GM18508 (cell line): Measurements from ENCODE around the gene ANKRD37.
"Not testable (repeated sequence)": the region's sequence is repeated elsewhere in the genome, so short reads cannot be mapped to it uniquely, and the experiment has no call there.

Experiments used
- ATAC-seq: cut with Tn5 transposase; IDR thresholded peaks from one replicate; pipeline ENCODE4 v1.9.1; 2021; ENCODE audit warnings: moderate number of reproducible peaks; ENCODE audit not compliant: insufficient read depth, unreplicated experiment

The ANKRD37 gene, protein sequence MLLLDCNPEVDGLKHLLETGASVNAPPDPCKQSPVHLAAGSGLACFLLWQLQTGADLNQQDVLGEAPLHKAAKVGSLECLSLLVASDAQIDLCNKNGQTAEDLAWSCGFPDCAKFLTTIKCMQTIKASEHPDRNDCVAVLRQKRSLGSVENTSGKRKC

DNA sequence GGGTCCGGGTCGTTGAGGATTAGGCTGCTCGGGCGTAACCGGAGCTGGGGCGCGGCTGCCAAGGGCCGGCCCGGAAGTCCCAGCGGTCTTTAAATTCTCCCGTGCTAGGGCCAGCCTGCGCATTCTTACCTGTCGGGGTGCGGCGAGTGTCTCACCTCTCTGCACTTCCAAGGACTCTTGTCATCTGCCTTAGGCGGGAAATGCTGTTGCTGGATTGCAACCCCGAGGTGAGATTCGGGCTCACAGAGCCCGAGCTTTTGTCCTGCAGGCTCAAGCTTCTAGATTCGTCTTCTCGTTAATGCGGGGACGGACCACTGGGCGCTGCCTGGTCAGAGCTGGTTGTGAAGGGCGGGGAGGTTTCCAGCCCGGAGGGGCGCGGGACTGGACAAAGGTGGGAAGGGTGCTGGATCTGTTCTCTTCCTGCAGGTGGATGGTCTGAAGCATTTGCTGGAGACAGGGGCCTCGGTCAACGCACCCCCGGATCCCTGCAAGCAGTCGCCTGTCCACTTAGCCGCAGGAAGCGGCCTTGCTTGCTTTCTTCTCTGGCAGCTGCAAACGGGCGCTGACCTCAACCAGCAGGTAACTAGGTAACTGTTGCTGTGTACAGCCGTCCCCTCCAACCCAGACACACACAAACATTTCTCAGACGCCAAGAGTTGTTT, at the start of gene ANKRD37:
Gene ANKRD37 (plus strand): TSS at position 118 of the 662 bp plus-strand sequence. CDS start 83 bp downstream, at position 201.
- ATAC-seq = peak; percentile 52

DNA sequence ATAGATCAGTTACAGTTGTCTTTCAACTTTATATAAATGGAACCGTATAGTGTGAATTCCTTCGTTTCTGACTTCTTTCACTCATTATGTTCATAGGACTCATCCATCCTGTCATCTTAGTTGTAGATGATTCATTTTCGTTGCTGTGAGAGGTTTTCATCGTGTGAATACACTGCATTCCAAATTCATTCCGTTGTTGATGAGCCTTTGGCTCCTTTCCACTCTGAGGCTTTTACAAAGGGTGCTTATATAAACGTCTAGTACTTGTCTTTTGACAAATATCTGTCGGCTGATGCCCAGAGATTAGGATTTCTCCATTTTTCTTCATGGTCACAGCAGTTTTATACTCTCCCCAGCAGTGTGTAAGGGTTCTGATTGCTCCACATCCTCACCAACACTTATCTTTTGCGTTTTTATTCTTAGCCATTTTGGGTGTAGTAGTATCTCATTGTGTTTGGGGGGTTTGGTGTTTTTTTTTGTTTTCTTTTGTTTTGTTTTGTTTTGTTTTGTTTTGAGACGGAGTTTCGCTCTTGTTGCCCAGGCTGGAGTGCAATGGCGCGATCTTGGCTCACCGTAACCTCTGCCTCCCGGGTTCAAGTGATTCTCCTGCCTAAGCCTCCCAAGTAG, 49.6 kb upstream of the ANKRD37 start:
- no peak for ATAC-seq

DNA sequence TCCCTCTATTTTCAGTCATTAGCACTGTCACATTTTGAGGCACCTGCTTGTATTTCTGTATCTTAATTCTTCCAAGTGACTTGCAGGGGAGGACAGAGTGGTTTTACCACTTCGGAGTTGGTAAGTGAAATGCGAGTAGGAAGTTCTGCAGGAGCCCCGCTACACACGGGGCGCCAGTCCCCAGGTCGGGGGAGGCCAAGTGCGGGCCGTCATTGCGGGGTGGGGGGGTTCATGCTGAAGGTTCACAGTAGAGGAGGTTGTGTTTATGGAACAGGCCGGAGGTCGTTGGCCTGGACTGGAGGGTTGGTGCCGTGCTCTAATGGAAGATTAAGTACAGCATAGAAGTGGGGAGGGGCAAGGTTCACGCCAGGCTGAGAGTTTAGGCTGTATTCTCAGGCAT, 45.0 kb upstream of the ANKRD37 start:
- ATAC-seq = no peak

DNA sequence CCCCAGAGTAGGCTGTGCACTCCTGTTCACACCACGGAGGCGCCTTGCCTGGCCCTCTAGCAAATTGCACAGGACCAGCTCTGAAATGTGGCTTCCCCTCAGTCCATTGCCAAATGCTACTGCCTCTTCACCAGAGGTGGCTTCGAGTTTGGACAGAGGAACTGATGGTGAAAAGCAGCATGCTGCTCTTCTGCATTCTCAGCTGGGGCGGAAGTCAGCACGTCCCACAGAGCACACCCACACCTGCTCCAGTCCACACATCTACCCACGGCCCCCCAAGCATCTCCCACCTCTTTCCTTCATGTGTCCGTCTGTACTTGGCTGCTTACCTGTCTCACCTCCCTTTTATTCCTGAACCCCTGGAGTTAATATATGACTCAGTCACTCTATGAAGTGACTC, 44.4 kb upstream of the ANKRD37 start:
- ATAC-seq = no peak

DNA sequence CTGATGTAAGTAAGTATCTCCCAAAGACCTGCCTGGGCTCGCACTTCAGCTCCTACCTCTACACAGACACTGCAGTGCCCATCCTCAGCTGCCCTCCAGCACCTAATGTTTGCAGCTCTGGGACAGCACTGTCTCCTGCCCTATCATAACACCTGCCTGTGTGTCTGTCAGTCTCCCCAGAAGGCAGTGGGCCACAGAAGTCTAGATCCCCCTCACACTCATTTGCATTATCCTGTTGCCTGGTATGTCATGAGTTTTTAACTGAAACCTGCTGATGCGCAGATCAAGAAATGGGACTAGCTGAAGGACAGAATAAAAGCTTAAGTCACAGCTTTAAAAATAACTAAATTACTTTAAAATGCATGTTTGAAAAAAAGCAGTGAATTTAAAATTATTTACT, 43.9 kb upstream of the ANKRD37 start:
- ATAC-seq = no peak

DNA sequence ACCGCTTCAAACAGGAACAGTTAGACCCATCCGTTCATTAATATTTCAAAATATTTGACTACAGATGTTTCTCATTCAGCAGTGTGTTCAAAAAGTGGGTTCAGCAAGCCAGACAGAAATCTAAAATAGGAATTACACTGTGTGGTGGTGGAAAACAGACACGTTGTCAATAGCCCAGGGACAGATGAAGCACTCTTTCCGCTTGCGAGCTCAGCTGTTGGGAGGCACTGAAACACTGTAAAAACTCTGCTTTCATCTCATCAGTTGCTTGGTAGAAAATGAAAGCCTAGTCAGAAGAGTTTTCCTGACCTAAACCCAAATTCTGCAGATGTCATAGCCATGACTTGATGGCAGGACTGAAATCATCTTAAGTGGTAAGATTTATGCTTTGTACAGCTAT, 39.4 kb upstream of the ANKRD37 start:
- ATAC-seq = no peak

DNA sequence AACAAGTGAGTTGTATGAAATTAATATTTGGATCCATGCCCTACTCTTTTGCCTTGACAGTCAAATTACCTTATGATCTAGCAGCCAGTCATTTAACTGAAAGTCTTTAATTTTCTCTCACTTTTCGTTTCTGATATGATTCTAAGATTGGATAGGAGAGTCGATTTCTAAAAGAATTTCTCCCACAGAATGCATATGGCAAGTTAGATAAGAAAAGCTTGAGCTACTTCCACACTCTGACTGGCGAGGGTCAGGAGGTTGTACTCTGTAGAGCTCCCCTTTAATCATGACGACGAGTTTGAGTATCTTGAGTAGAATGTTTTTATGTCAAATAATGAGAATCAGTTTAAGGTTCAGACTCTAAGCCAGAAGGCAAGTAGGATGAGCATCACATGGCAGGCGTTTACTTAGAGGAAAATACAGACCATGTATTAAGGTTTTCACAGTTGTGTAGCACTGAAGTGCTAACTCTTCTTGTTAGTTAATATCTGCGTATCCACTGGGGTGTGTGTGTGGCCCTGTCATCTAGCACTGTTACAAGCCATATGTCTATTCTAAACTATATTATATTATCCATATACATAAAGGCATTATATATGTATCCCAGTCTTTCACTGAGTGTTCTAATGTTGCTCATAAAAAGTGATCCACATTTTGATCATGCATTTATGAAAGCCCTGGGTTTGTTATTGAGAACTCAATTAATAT, 38.8 kb upstream of the ANKRD37 start:
- ATAC-seq = no peak

DNA sequence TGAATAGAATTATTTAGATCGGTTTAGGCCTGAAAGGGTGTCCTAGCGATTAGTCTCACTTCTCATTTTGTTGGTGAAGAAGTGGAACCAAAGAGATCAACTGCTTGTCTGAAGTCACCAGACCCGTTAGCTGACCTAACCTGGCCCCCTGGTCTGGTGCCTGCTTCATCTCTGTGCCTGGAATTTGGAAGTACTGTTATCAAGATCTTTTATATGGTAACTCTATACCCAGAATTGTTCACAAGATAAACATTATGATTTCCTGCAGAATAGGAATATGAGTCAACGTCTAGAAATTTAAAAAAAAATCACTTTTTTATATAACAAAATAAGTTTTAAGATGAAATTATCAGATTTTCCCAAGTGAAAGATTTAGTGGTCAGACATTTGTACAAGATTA, 38.1 kb upstream of the ANKRD37 start:
- ATAC-seq = no peak

DNA sequence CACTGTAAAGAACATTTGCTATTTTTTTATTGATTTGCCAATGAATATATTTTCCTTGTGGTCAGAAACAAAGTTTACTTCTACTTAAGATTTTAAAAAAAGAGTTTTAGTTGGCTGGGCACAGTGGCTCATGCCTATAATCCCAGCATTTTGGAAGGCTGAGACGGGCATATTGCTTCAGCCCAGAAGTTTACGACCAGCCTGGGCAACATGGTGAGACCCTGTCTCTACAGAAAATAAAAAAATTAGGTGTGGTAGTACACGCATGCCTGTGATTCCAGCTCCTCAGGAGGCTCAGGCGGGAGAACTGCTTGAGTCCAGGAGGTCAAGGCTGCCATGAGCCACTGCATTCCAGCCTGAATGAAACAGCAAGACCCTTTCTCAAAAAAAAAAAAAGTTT, 37.7 kb upstream of the ANKRD37 start:
- no peak for ATAC-seq

DNA sequence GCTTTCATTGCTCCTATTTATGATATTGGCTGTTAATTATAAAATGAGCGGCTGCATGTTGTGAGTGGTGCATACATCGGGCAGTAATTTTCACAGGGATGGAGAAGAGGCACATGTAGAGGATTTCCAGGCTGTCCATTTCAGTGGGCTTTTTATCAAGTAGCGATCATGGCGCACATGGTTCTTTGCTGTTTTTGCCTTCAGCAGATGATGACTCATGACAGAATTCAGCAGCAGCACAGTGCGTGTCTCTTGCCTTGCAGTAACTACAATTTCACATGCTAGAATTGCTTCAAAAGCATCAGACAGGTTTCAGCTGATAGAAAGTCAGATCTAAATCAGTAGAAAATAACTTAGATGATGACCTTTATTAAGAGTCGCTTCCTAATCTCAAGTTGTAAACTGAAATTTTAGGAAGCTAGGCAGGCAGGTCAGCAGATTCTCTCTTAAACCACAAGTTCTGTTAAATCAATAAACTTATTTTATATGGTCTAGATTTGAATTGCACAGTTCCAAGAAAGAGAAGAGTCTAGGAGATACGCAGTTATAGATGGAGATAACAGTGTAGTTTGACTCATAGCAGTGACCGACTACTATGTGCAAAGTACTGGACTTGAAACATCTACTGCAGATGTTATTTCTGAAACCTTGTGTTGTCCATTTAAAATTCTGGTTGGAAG, 36.7 kb upstream of the ANKRD37 start:
- no peak for ATAC-seq

DNA sequence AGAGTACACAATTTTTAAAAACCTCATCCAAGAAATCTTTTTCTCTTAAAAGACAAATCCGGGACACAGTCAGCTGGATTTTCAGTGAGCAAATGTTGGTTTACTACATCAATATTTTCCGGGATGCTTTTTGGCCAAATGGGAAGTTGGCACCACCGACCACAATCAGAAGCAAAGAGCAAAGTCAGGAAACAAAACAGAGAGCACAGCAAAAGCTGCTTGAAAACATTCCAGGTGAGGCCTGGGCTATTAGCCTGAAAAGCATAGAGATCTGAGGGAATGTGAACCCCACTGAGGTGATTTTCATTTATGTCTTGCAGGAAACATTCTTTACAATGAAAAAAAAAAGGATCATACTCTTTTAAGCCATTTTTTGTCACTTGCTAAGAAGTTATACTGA, 34.8 kb upstream of the ANKRD37 start:
- ATAC-seq = no peak

DNA sequence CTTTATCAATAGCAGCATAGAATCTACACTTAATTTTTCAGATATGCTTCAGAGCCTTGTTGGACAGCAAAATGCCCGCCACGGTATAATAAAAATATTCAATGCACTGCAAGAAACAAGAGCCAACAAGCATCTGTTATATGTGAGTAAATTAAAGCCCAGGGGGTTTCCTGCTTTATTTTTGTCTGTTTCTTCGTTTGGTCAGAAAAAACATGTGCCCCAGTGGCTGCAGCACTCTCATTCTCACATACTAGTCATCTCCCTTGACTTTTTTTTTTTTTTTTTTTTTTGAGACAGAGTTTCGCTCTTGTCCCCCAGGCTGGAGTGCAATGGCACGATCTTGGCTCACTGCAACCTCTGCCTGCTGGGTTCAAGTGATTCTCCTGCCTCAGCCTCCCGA, 34.1 kb upstream of the ANKRD37 start:
- ATAC-seq = not testable (repeated sequence)

DNA sequence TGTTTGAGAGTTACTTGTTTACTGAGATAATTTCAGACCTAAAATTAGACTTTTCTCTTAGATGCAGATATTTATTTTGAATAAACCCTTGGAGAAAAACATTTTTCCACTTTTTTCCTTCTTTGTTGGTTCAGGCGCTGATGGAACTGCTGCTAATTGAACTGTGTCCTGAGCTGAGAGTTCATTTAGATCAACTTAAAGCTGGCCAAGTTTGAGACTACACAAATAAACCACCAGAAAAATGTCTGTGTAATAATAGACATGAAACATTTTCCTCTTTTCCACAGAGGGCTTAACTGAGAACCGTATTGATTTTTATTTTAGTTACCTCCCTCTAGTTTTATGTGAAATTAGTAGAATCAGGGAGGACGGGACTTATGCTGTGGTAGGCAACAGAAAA, 33.4 kb upstream of the ANKRD37 start:
- no peak for ATAC-seq

DNA sequence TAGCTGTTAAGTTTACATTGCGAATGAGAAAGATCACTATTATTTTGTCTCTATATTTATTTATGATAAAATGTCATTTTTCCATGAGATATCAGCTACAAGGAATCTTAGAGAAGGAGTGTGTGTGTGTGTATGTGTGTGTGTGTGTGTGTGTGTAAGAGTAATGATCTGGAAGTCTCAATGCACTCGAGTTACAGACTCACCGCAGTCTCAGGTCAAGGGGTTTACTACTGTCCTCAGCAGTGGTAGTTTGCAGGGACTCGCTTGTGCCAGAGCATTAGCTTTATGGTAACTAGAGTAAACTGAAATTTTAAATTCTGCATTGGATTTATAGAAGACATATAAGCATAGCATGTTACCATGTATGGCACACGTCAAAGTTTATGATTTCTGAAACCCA, 31.8 kb upstream of the ANKRD37 start:
- ATAC-seq = no peak

DNA sequence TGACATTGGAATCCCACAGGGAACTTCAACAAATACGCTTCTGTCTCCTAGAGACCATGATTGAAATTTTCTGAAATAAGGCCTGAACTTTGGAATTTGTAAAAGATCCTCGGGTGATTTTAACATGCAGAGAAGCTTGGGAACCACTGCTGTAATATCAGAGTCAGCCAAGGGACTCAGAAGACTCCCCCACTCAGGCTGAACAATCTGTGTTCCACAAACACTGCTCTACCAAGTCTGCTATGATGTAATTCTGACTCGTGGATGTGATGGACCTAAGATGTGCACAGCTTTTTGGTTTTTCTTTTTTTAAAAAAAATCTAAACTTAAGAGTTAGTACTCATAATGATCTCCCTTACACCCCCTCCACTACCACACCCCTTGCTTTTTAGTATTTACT, 26.9 kb upstream of the ANKRD37 start:
- no peak for ATAC-seq

DNA sequence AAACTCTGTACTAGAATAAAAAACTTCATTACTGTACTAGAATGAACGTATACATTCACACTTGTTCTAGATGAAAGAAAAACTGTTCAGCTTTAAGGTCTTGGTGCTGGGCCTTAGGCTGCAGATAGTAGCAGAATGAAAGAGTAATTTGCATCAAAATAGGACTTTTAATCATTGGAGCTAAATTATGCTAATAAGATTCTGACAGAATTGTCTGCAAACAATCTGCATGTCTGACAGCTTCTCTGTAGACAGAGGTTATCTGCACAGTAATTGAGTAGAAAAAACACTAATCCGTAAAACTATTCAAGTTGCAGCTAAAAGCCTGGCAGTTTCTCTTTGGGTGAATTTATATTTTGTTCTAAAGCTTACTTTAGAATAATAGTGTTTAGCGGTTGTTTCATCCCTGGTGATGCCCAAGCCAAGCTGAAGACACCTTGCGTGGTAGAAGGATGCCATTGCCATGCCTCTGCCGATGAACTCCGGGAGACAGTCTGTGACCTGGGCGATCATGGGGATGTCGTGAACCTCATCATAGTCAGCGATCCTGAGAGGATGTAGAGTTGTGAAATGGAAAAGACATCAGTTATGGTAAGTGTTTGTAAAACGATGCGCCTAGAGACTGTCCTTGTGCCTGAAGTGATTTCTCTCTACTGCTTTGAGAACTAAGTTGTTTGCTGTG, 26.2 kb upstream of the ANKRD37 start:
- no peak for ATAC-seq

DNA sequence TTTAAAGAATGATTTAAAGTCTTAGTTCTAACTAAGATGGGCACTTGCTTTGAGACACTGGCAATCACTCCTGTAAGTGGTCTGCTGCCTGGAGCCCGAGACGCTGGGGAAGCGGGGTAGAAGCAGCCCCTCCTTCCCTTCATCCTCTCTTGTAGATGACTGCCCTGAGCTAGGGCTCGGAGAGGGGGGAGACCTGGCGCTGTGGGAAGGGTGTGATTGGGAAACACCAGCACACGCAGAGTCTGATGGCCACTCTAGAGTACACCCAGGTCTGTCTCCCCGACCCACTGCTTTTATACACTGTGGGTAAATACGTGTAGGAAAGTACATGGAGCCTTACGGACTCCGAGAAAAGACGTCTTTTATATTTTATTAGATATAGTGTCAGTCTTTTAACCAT, 24.9 kb upstream of the ANKRD37 start:
- no peak for ATAC-seq

DNA sequence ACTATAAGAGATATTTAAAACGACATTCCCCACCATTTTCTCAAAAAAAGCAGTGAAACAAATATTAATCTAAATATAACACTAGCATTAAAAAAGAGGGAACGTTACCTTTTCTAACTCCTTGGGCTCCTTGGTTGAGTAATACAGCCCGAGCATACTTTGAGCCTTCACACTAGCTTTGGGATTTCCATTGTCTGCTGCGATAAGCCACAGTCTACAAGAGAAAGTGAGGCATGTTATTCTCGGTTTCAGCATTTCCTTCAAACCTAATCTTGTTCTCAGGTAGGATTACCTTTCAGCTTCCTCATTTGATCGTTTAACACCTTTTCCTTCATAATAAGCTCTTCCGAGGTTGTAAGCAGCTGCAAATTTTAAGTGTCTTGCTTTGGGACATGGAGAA, 22.6 kb upstream of the ANKRD37 start:
- ATAC-seq = no peak

DNA sequence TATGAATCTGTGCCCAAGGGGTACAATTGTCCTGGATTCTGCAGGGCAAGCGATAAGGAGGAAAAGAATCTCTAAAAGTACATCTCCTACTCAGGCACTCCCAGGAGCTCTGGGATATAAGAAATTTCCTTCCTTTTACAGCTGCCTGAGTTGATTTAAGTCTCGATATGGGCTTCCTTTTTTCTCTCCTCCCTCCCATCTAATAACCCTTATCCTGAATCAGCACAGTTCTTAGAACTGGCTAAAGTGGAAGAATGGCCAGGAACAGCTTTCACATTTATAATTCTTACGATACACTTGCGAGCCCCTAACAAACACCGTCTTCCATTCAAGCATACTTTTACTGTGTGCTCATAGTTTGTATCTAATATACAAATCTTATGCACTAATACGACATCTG, 22.1 kb upstream of the ANKRD37 start:
- ATAC-seq = no peak

DNA sequence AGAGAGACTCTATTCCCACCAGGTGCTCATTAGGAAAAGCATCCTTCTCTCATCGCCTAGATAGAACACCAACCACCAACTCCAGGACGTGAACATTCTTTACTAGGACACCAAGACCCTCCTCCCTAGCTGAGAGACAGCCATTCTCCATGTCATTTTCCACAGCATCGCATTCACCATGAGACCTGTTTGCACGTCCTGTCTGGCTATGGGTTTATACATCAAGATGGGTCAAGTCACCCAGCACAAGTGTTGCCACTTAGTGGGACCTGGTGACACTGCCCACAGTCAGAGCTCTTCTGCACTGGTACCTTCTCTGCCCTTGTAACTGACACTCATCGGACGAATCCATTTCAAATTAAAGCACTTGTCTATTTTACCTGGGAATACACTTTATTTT, 18.4 kb upstream of the ANKRD37 start:
- no peak for ATAC-seq
